MM.1S (cell line): ENCODE data around the gene MTM1.

Experiments used
- EZH2 ChIP-seq: fragments of 300-600 bp; sonication (generic); optimal IDR thresholded peaks from 2 replicates; pipeline ENCODE3; 2017; ENCODE audit warnings: low read depth, mild to moderate bottlenecking, antibody characterized with exemption, low read length, mixed read lengths
- EZH2phosphoT487 ChIP-seq: fragments of 300-600 bp; sonication (generic); IDR thresholded peaks from 2 replicates; pipeline ENCODE4 v1.6.1; 2018; ENCODE audit warnings: antibody characterized with exemption, low read length
- TF ChIP-seq, protein P1 (sequence below): fragments of 300-600 bp; sonication (generic); IDR thresholded peaks from 2 replicates; pipeline ENCODE4 v1.5.1; 2016; ENCODE audit warnings: antibody characterized with exemption, low read length, mixed read lengths

DNA sequence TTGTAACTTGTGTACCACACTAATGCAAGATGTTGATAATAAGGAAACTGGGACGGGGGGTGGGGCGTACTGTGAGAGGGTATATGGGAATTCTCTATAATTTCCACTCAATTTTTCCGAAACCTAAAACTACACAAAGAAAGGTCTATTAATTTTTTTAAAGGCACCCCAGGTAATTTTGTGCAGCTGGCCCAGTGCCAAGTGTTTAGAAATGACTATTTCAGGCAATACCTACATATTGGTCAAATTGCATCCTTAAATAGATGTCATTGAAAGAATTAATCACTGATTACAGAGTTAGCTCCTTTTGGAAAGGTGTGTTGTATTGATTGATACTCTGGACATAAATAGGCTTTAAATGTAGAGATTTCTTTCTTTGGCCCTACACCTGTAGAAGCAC is 114.7 kb downstream of the MTM1 start:
- TF ChIP-seq, protein P1, sequence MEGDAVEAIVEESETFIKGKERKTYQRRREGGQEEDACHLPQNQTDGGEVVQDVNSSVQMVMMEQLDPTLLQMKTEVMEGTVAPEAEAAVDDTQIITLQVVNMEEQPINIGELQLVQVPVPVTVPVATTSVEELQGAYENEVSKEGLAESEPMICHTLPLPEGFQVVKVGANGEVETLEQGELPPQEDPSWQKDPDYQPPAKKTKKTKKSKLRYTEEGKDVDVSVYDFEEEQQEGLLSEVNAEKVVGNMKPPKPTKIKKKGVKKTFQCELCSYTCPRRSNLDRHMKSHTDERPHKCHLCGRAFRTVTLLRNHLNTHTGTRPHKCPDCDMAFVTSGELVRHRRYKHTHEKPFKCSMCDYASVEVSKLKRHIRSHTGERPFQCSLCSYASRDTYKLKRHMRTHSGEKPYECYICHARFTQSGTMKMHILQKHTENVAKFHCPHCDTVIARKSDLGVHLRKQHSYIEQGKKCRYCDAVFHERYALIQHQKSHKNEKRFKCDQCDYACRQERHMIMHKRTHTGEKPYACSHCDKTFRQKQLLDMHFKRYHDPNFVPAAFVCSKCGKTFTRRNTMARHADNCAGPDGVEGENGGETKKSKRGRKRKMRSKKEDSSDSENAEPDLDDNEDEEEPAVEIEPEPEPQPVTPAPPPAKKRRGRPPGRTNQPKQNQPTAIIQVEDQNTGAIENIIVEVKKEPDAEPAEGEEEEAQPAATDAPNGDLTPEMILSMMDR: no peak
- no peak for TF ChIP-seq EZH2
- no peak for TF ChIP-seq EZH2phosphoT487
